ENCODE results near the gene IWS1. TPM values are rescaled to one million over a fixed set of nuclear protein-coding genes. Genes with fewer than 3 reads are reported as not detected.

The IWS1 gene
- total RNA-seq, result 10 to 100 TPM; 17.8 to 51.9 (median 23.0) TPM
- 10 to 100 TPM; 21.7 to 39.0 (median 32.9) TPM for polyA plus RNA-seq
- long read RNA-seq, donor 1, partial matches to known transcripts, result 0 of 2 reads
- long read RNA-seq, donor 1, other reads (novel, unspliced or antisense), result 0 of 2 reads
- long read RNA-seq, donor 2, partial matches to known transcripts, result 0 of 1 reads
- long read RNA-seq, donor 2, other reads (novel, unspliced or antisense), result 0 of 1 reads
- long read RNA-seq, donor 3, partial matches to known transcripts, result 0 of 4 reads
- long read RNA-seq, donor 3, other reads (novel, unspliced or antisense), result 0 of 4 reads
- long read RNA-seq, donor 4, partial matches to known transcripts, result 13 of 19 reads
- long read RNA-seq, donor 4, other reads (novel, unspliced or antisense), result 2 of 19 reads
- long read RNA-seq, donor 5, transcript IWS1-201 (14 exons, 2,958 nt), result major isoform, 26 of 35 reads
- long read RNA-seq, donor 5, partial matches to known transcripts, result 1 of 35 reads
- long read RNA-seq, donor 5, other reads (novel, unspliced or antisense), result 8 of 35 reads
- long read RNA-seq, donor 6, partial matches to known transcripts, result 5 of 5 reads
- long read RNA-seq, donor 6, other reads (novel, unspliced or antisense), result 0 of 5 reads
- long read RNA-seq, donor 7, partial matches to known transcripts, result 0 of 1 reads
- long read RNA-seq, donor 7, other reads (novel, unspliced or antisense), result 0 of 1 reads
- long read RNA-seq, donor 8, partial matches to known transcripts, result 5 of 9 reads
- long read RNA-seq, donor 8, other reads (novel, unspliced or antisense), result 0 of 9 reads
- long read RNA-seq, donor 9, partial matches to known transcripts, result 5 of 8 reads
- long read RNA-seq, donor 9, other reads (novel, unspliced or antisense), result 0 of 8 reads
- long read RNA-seq, donor 10, partial matches to known transcripts, result 0 of 3 reads
- long read RNA-seq, donor 10, other reads (novel, unspliced or antisense), result 0 of 3 reads

GRCh38 chr2:127526132-127527000, at the start of gene IWS1:
Gene IWS1, minus strand, starts transcription at chr2:127526489. Its CDS starts 281 bp downstream, at chr2:127526208.
- Histone ChIP-seq H3K27ac (peak within 1 kb of the TSS; percentile 61 to 96 (median 94)), H3K27me3 (no peaks in the 10 kb centered on the region), H3K9me3 (replicated peaks in 1 of 3) (no peaks in the 10 kb centered on the region), H3K4me1 (replicated peaks in 1 of 2) (peaks cover 0 to 22% of the 10 kb centered on the region in 2 donors), H3K36me3 (replicated peaks in 1 of 2) (peaks cover 0 to 4% of the 10 kb centered on the region in 2 donors), H3K4me3 (peak within 1 kb of the TSS; percentile 13 to 98 (median 96))
- intact Hi-C loops (cut with DNase I), result no loop called here
- peak; percentile 94 to 98 (median 97) for DNase-seq
- 0 to 1% (median 0%) methylated on average over 37 to 70 of the region's 70 CpGs for WGBS, 4 donors
- TF ChIP-seq CTCF (IDR thresholded peaks at IDR 0.05), result peak in 5 of 6 experiments; percentile 34 to 72 (median 52)
- TF ChIP-seq POLR2A (IDR thresholded peaks at IDR 0.05), result peak in 1 of 2 donors; percentile 75

GRCh38 chr2:127575941-127576432, 49.7 kb upstream of the IWS1 start:
- no peaks in the 10 kb centered on the region for H3K36me3 ChIP-seq (replicated peaks in 1 of 2)
- peaks cover 3 to 4% of the 10 kb centered on the region in 2 donors for H3K4me1 ChIP-seq (replicated peaks in 1 of 2)
- 34 to 47% (median 39%) methylated on average over 10 to 11 of the region's 11 CpGs for WGBS, 4 donors
- H3K27me3 ChIP-seq, result no peaks in the 10 kb centered on the region
- H3K4me3 ChIP-seq, result no peak overlapping the region
- intact Hi-C loops (cut with DNase I), result no loop called here
- no peaks in the 10 kb centered on the region for H3K9me3 ChIP-seq (replicated peaks in 1 of 3)
- H3K27ac ChIP-seq, result peak overlapping the region in 3 of 5 donors; percentile 12 to 55 (median 14)
- no peak for TF ChIP-seq CTCF (IDR thresholded peaks at IDR 0.05)
- no peak for TF ChIP-seq POLR2A (IDR thresholded peaks at IDR 0.05)
- peak in 1 of 7 donors; percentile 11 for DNase-seq

GRCh38 chr2:127575185-127575765, 49.0 kb upstream of the IWS1 start:
- Histone ChIP-seq H3K27ac (no peak overlapping the region), H3K9me3 (replicated peaks in 1 of 3) (no peaks in the 10 kb centered on the region)
- WGBS, 4 donors, result 79 to 87% (median 85%) methylated on average over 4 of the region's 4 CpGs

More at GRCh38 chr2:127575185-127575765, 49.0 kb upstream of the IWS1 start:
- Histone ChIP-seq H3K4me3 (no peak overlapping the region), H3K4me1 (replicated peaks in 1 of 2) (peaks cover 5 to 11% of the 10 kb centered on the region in 2 donors), H3K36me3 (replicated peaks in 1 of 2) (no peaks in the 10 kb centered on the region), H3K27me3 (no peaks in the 10 kb centered on the region)
- TF ChIP-seq CTCF (IDR thresholded peaks at IDR 0.05), result no peak
- no peak for TF ChIP-seq POLR2A (IDR thresholded peaks at IDR 0.05)
- peak in 1 of 7 donors; percentile 14 for DNase-seq
- intact Hi-C loops (cut with DNase I), result no loop called here
